ENCODE measurements around the gene FIGLA. TPM values are rescaled to one million over a fixed set of nuclear protein-coding genes. Genes with fewer than 3 reads are reported as not detected.

FIGLA gene
- total RNA-seq, 4 donors from 2014 or later: not detected

GRCh38 chr2:70823249-70823648, 32.8 kb upstream of the FIGLA start:
- Histone ChIP-seq H3K4me3 (no peak overlapping the region), H3K4me1 (no peaks in the 10 kb centered on the region), H3K27ac (no peak overlapping the region), H3K27me3 (no peaks in the 10 kb centered on the region), H3K9me3 (no peaks in the 10 kb centered on the region), H3K36me3 (no peaks in the 10 kb centered on the region)
- DNase-seq: no peak
- TF ChIP-seq, protein P1, sequence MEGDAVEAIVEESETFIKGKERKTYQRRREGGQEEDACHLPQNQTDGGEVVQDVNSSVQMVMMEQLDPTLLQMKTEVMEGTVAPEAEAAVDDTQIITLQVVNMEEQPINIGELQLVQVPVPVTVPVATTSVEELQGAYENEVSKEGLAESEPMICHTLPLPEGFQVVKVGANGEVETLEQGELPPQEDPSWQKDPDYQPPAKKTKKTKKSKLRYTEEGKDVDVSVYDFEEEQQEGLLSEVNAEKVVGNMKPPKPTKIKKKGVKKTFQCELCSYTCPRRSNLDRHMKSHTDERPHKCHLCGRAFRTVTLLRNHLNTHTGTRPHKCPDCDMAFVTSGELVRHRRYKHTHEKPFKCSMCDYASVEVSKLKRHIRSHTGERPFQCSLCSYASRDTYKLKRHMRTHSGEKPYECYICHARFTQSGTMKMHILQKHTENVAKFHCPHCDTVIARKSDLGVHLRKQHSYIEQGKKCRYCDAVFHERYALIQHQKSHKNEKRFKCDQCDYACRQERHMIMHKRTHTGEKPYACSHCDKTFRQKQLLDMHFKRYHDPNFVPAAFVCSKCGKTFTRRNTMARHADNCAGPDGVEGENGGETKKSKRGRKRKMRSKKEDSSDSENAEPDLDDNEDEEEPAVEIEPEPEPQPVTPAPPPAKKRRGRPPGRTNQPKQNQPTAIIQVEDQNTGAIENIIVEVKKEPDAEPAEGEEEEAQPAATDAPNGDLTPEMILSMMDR (IDR thresholded peaks at IDR 0.05): no peak
- TF ChIP-seq POLR2A (IDR thresholded peaks at IDR 0.05): no peak
- intact Hi-C loops (cut with DNase I; ENCODE audit: low total_unique reads): no loop called here

- H3K27ac ChIP-seq: no peak overlapping the region
- DNase-seq: no peak
- intact Hi-C loops (cut with DNase I; ENCODE audit: low total_unique reads): no loop called here
- no peaks in the 10 kb centered on the region for H3K36me3 ChIP-seq
- H3K4me3 ChIP-seq: no peak overlapping the region
- TF ChIP-seq POLR2A (IDR thresholded peaks at IDR 0.05): no peak
- TF ChIP-seq, protein P1 (IDR thresholded peaks at IDR 0.05): no peak
- no peaks in the 10 kb centered on the region for H3K9me3 ChIP-seq
- H3K27me3 ChIP-seq: no peaks in the 10 kb centered on the region
- H3K4me1 ChIP-seq: no peaks in the 10 kb centered on the region
Observed at GRCh38 chr2:70822843-70823242, 32.4 kb upstream of the FIGLA start.

- Histone ChIP-seq H3K9me3 (no peaks in the 10 kb centered on the region), H3K27ac (no peak within 1 kb of the TSS), H3K4me1 (no peaks in the 10 kb centered on the region), H3K36me3 (no peaks in the 10 kb centered on the region), H3K4me3 (no peak within 1 kb of the TSS), H3K27me3 (no peaks in the 10 kb centered on the region)
- no peak for DNase-seq
- no peak for TF ChIP-seq POLR2A (IDR thresholded peaks at IDR 0.05)
- TF ChIP-seq, protein P1 (IDR thresholded peaks at IDR 0.05): no peak
- intact Hi-C loops (cut with DNase I; ENCODE audit: low total_unique reads): no loop called here
Observed at GRCh38 chr2:70820499-70820898, 30.1 kb upstream of the FIGLA start, which contains the start of gene CLEC4F. TSS of gene CLEC4F (minus strand) at chr2:70820599. CDS start at chr2:70820523, 76 bp downstream.

GRCh38 chr2:70817284-70817954, 27.0 kb upstream of the FIGLA start:
- Histone ChIP-seq H3K27ac (no peak overlapping the region), H3K27me3 (no peaks in the 10 kb centered on the region), H3K36me3 (no peaks in the 10 kb centered on the region), H3K4me1 (no peaks in the 10 kb centered on the region), H3K4me3 (no peak overlapping the region), H3K9me3 (no peaks in the 10 kb centered on the region)
- TF ChIP-seq, protein P1 (IDR thresholded peaks at IDR 0.05): no peak
- TF ChIP-seq POLR2A (IDR thresholded peaks at IDR 0.05): no peak
- intact Hi-C loops (cut with DNase I; ENCODE audit: low total_unique reads): no loop called here
- DNase-seq: no peak

GRCh38 chr2:70816726-70817125, 26.3 kb upstream of the FIGLA start:
- Histone ChIP-seq H3K27me3 (no peaks in the 10 kb centered on the region), H3K4me3 (no peak overlapping the region), H3K27ac (no peak overlapping the region), H3K36me3 (no peaks in the 10 kb centered on the region), H3K9me3 (no peaks in the 10 kb centered on the region), H3K4me1 (no peaks in the 10 kb centered on the region)
- no peak for TF ChIP-seq POLR2A (IDR thresholded peaks at IDR 0.05)
- TF ChIP-seq, protein P1 (IDR thresholded peaks at IDR 0.05): no peak
- DNase-seq: no peak
- intact Hi-C loops (cut with DNase I; ENCODE audit: low total_unique reads): no loop called here
